GM23338 (cell line): Measurements from ENCODE around the gene TOR3A. TPM values are rescaled to one million over a fixed set of nuclear protein-coding genes. Genes with fewer than 3 reads are reported as not detected.

ENCODE experiments used
- ATAC-seq: fragments of 200-7000 bp; cut with Tn5 transposase; 3 replicates; pipeline ENCODE4 v1.9.1; 2020
- DNase-seq: peaks from one replicate; pipeline ENCODE4 v3.0.0-alpha.2; 2015; ENCODE audit warnings: low spot score
- H2AFZ ChIP-seq: fragments of 200-600 bp; sonication (generic); 2 replicates; pipeline ENCODE4 v1.8.0; 2016; ENCODE audit warnings: antibody characterized with exemption, mild to moderate bottlenecking, moderate library complexity
- H3F3A ChIP-seq: fragments of 200-600 bp; sonication (generic); replicated peaks from 2 replicates; pipeline ENCODE4 v1.8.0; 2017; ENCODE audit warnings: antibody characterized with exemption, mixed run types, low read depth
- H3K27ac ChIP-seq: fragments of 200-600 bp; sonication (generic); 2 replicates; pipeline ENCODE4 v1.6.1; 2016; ENCODE audit warnings: low read depth
- H3K27me3 ChIP-seq: fragments of 200-600 bp; sonication (generic); 2 replicates; pipeline ENCODE4 v1.8.0; 2016; ENCODE audit warnings: mild to moderate bottlenecking, mixed run types, moderate library complexity; ENCODE audit not compliant: insufficient read depth
- H3K36me3 ChIP-seq: fragments of 200-600 bp; sonication (generic); 2 replicates; pipeline ENCODE4 v1.8.0; 2016; ENCODE audit warnings: mild to moderate bottlenecking; ENCODE audit not compliant: insufficient read depth
- H3K4me1 ChIP-seq: fragments of 200-600 bp; sonication (generic); 2 replicates; pipeline ENCODE4 v1.8.0; 2016; ENCODE audit warnings: mild to moderate bottlenecking, moderate library complexity; ENCODE audit not compliant: insufficient read depth
- H3K4me2 ChIP-seq: fragments of 200-600 bp; sonication (generic); 2 replicates; pipeline ENCODE4 v1.7.1; 2017; ENCODE audit warnings: mixed run types
- H3K4me3 ChIP-seq: fragments of 200-600 bp; sonication (generic); 2 replicates; pipeline ENCODE4 v1.6.1; 2016; ENCODE audit warnings: mixed run types
- H3K79me2 ChIP-seq: fragments of 200-600 bp; sonication (generic); replicated peaks from 2 replicates; pipeline ENCODE4 v1.8.0; 2017; ENCODE audit warnings: mild to moderate bottlenecking; ENCODE audit not compliant: insufficient read depth
- H3K9me2 ChIP-seq: fragments of 200-600 bp; sonication (generic); 2 replicates; pipeline ENCODE4 v1.8.0; 2017; ENCODE audit not compliant: insufficient read depth
- H4K20me1 ChIP-seq: fragments of 200-600 bp; sonication (generic); replicated peaks from 2 replicates; pipeline ENCODE4 v1.8.0; 2017; ENCODE audit warnings: mild to moderate bottlenecking; ENCODE audit not compliant: insufficient read depth
- H3K27ac Mint-ChIP-seq: 2 replicates; pipeline ENCODE4 v1.8.0; 2020; ENCODE audit warnings: inconsistent platforms, mild to moderate bottlenecking, moderate library complexity, mixed read lengths
- H3K27me3 Mint-ChIP-seq: 3 replicates; pipeline ENCODE4 v1.8.0; 2022; ENCODE audit warnings: low read depth, mild to moderate bottlenecking, moderate library complexity, mixed read lengths, inconsistent platforms; ENCODE audit not compliant: insufficient read depth, poor library complexity
- H3K36me3 Mint-ChIP-seq: 3 replicates; pipeline ENCODE4 v1.8.0; 2021; ENCODE audit warnings: low read depth, mild to moderate bottlenecking, inconsistent platforms, moderate library complexity, mixed read lengths
- H3K4me1 Mint-ChIP-seq: 3 replicates; pipeline ENCODE4 v1.8.0; 2020; ENCODE audit warnings: mild to moderate bottlenecking, inconsistent platforms, mixed read lengths
- H3K4me3 Mint-ChIP-seq: 3 replicates; pipeline ENCODE4 v1.8.0; 2021; ENCODE audit warnings: moderate library complexity, mild to moderate bottlenecking, inconsistent platforms, mixed read lengths
- H3K9me3 Mint-ChIP-seq: 3 replicates; pipeline ENCODE4 v1.8.0; 2020; ENCODE audit warnings: moderate library complexity, mild to moderate bottlenecking, inconsistent platforms, mixed read lengths
- EZH2 ChIP-seq: fragments of 200-600 bp; sonication (generic); IDR thresholded peaks from one replicate; pipeline ENCODE4 v1.8.0; 2017; ENCODE audit warnings: antibody characterized with exemption, mild to moderate bottlenecking, low read depth; ENCODE audit not compliant: unreplicated experiment
- JUNB ChIP-seq: IDR thresholded peaks from one replicate; pipeline ENCODE4 v1.6.1; 2016; ENCODE audit warnings: antibody characterized with exemption; ENCODE audit not compliant: unreplicated experiment
- POLR2AphosphoS5 ChIP-seq: IDR thresholded peaks from 2 replicates; pipeline ENCODE4 v1.6.1; 2016; ENCODE audit warnings: antibody characterized with exemption, low read depth
- STAT1 ChIP-seq: IDR thresholded peaks from one replicate; pipeline ENCODE4 v1.6.1; 2016; ENCODE audit warnings: antibody characterized with exemption; ENCODE audit not compliant: unreplicated experiment
- ZNF114 ChIP-seq: fragments of 250-450 bp; sonication (Bioruptor Pico); IDR thresholded peaks from 2 replicates; pipeline ENCODE4 v1.5.0; 2020; ENCODE audit warnings: mild to moderate bottlenecking, moderate library complexity
- ZNF331 ChIP-seq: fragments of 250-450 bp; sonication (Bioruptor Pico); IDR thresholded peaks from 2 replicates; pipeline ENCODE4 v1.5.0; 2020; ENCODE audit warnings: low read depth, mild to moderate bottlenecking, moderate library complexity
- polyA plus RNA-seq: library from polyadenylated mRNA; unstranded; fragments of >200 nt; fragmentation: Nextera tagmentation; extraction: Ambion mirVana; gene quantifications from 2 replicates; pipeline ENCODE4 v1.2.1, GENCODE V29; 2016
- total RNA-seq: library from RNA; depleted of rRNA; stranded (reverse); fragments of >200 nt; shearing (Covaris generic); gene quantifications from 2 replicates; pipeline ENCODE4 v1.2.3, GENCODE V29; 2014
- TF ChIP-seq, protein P1 (sequence below): IDR thresholded peaks from 2 replicates; pipeline ENCODE4 v1.6.1; 2016; ENCODE audit warnings: antibody characterized with exemption
- TF ChIP-seq, protein P2 (sequence below), 2 experiments: fragments of 200-600 bp in 1 of 2; sonication (generic) in 1 of 2; conservative IDR thresholded peaks; 2 replicates each; pipeline versions ENCODE4 v1.5.1 to v1.6.1; 2016 to 2017; ENCODE audit warnings: antibody characterized with exemption in 2 of 2, low read depth in 2 of 2, mild to moderate bottlenecking in 2 of 2, moderate library complexity in 1 of 2
- TF ChIP-seq, protein P3 (sequence below): IDR thresholded peaks from one replicate; pipeline ENCODE4 v1.6.1; 2018; ENCODE audit warnings: antibody characterized with exemption; ENCODE audit not compliant: unreplicated experiment

Gene TOR3A
- total and polyA plus RNA-seq, 2 experiments from 2014 or later, result 11.2 to 57.6 TPM

DNA sequence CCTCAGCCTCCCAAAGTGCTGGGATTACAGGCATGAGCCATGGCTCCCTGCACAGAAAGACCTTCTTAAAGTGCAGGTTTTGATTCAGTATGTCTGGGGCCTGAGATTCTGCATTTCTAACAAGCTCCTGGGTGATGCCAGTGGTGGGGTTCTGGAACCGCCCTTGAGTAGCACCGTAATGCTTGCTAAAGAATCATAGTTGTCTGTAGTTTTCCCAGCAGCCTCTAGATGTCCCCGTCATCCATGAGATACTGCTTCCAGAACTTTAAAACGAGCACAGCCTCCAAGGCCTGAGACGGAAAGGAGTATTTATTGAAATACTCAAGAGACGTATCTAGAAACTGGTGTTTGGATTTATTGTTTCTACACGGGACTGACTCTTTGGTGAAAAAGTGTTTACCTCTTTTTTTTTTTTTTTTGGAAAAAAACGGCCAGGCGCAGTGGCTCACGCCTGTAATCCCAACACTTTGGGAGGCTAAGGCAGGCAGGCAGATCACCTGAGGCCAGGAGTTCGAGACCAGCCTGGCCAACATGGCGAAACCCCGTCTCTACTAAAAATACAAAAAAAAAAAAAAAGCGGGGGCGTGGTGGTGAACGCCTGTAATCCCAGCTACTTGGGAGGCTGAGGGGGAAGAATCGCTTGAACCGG, 2.6 kb upstream of the TOR3A start:
- peaks cover 5% of the 10 kb centered on the region; the same call in 1 of the 2 replicates for H3F3A ChIP-seq
- Mint-ChIP-seq H3K9me3 (no peaks in the 10 kb centered on the region; the same call in 2 of the 3 replicates), H3K4me3 (no peak overlapping the region)

DNA sequence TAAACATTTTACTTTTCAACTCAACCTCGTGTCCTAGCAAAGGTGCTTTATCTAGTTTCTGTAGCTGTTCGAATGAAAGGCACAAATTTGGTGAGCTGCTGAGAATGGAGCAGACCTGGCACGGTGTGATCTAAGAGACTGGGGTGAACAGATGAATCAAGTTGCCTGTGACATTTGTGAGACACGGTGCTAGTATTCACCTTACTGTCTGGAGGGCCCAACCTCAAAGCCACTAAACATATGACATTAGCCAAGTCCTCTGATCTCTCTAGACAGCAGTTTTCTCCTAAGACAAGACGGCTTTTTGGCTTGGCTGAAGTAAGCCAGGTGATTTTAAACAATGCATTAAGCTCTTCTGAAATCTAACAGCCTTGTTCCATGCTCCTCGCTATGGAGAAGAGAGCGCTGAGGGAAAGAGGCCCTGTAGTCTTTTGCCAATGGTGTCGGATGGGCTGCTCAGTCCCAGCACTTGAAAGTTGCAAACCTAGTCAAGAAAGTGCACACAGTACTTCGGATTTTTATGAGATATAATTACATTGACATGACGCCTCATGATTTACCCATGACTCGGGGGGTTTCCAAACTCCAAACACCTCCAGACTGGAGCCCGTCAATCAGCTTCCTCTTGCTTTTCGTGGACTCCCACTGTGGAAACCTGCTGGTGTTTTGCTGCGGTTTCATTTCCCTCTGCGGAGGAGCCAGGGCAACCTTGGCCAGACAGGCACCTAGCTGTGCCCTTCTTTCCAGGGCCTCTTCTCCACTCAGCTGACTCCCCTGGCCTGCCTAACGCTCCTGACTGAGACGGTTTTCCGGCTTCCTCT, 794 bp upstream of the TOR3A start:
- peaks cover 8% of the 10 kb centered on the region; the same call in 1 of the 2 replicates for H3K79me2 ChIP-seq
- H3K4me2 ChIP-seq, result peak overlapping the region; percentile 96
- TF ChIP-seq, protein P1, sequence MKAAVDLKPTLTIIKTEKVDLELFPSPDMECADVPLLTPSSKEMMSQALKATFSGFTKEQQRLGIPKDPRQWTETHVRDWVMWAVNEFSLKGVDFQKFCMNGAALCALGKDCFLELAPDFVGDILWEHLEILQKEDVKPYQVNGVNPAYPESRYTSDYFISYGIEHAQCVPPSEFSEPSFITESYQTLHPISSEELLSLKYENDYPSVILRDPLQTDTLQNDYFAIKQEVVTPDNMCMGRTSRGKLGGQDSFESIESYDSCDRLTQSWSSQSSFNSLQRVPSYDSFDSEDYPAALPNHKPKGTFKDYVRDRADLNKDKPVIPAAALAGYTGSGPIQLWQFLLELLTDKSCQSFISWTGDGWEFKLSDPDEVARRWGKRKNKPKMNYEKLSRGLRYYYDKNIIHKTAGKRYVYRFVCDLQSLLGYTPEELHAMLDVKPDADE, result no peak
- TF ChIP-seq, protein P2, sequence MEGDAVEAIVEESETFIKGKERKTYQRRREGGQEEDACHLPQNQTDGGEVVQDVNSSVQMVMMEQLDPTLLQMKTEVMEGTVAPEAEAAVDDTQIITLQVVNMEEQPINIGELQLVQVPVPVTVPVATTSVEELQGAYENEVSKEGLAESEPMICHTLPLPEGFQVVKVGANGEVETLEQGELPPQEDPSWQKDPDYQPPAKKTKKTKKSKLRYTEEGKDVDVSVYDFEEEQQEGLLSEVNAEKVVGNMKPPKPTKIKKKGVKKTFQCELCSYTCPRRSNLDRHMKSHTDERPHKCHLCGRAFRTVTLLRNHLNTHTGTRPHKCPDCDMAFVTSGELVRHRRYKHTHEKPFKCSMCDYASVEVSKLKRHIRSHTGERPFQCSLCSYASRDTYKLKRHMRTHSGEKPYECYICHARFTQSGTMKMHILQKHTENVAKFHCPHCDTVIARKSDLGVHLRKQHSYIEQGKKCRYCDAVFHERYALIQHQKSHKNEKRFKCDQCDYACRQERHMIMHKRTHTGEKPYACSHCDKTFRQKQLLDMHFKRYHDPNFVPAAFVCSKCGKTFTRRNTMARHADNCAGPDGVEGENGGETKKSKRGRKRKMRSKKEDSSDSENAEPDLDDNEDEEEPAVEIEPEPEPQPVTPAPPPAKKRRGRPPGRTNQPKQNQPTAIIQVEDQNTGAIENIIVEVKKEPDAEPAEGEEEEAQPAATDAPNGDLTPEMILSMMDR (conservative IDR thresholded peaks at IDR 0.05; ENCODE audit: low read depth in 2 of 2), result no peak
- TF ChIP-seq JUNB (no peak), STAT1 (no peak), ZNF114 (CRISPR knock-in tag) (no peak), ZNF331 (no peak), POLR2AphosphoS5 (no peak)
- TF ChIP-seq, protein P3, sequence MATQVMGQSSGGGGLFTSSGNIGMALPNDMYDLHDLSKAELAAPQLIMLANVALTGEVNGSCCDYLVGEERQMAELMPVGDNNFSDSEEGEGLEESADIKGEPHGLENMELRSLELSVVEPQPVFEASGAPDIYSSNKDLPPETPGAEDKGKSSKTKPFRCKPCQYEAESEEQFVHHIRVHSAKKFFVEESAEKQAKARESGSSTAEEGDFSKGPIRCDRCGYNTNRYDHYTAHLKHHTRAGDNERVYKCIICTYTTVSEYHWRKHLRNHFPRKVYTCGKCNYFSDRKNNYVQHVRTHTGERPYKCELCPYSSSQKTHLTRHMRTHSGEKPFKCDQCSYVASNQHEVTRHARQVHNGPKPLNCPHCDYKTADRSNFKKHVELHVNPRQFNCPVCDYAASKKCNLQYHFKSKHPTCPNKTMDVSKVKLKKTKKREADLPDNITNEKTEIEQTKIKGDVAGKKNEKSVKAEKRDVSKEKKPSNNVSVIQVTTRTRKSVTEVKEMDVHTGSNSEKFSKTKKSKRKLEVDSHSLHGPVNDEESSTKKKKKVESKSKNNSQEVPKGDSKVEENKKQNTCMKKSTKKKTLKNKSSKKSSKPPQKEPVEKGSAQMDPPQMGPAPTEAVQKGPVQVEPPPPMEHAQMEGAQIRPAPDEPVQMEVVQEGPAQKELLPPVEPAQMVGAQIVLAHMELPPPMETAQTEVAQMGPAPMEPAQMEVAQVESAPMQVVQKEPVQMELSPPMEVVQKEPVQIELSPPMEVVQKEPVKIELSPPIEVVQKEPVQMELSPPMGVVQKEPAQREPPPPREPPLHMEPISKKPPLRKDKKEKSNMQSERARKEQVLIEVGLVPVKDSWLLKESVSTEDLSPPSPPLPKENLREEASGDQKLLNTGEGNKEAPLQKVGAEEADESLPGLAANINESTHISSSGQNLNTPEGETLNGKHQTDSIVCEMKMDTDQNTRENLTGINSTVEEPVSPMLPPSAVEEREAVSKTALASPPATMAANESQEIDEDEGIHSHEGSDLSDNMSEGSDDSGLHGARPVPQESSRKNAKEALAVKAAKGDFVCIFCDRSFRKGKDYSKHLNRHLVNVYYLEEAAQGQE, result no peak
- peak overlapping the region; percentile 79 for H3K4me3 ChIP-seq
- Mint-ChIP-seq H3K27me3 (peaks cover 7% of the 10 kb centered on the region), H3K27ac (peak overlapping the region; percentile 92), H3K4me1 (peaks cover 14% of the 10 kb centered on the region), H3K9me3 (no peaks in the 10 kb centered on the region; the same call in 2 of the 3 replicates), H3K36me3 (peaks cover 8% of the 10 kb centered on the region; the same call in 1 of the 3 replicates), H3K4me3 (peak overlapping the region; percentile 84)
- peak; percentile 23 for ATAC-seq
- H3K27me3 ChIP-seq, result 0 out of 2 replicates have a peak, but pooled peaks cover 4% of the 10 kb centered on the region
- H3F3A ChIP-seq, result peaks cover 5% of the 10 kb centered on the region; the same call in 1 of the 2 replicates
- no peaks in the 10 kb centered on the region for H4K20me1 ChIP-seq
- no peaks in the 10 kb centered on the region for H3K9me2 ChIP-seq
- H3K4me1 ChIP-seq, result no peaks in the 10 kb centered on the region; the same call in 1 of the 2 replicates
- H2AFZ ChIP-seq, result peak overlapping the region; percentile 35; the same call in 1 of the 2 replicates
- peak overlapping the region; percentile 50; the same call in 1 of the 2 replicates for H3K27ac ChIP-seq
- no peak for DNase-seq
- no peaks in the 10 kb centered on the region; the same call in 1 of the 2 replicates for H3K36me3 ChIP-seq

More for the DNA sequence above, 2.6 kb upstream of the TOR3A start:
- Histone ChIP-seq H3K9me2 (no peaks in the 10 kb centered on the region), H3K27ac (no peak overlapping the region), H3K79me2 (0 out of 2 replicates have a peak, but pooled peaks cover 2% of the 10 kb centered on the region), H3K36me3 (no peaks in the 10 kb centered on the region; the same call in 1 of the 2 replicates), H3K27me3 (0 out of 2 replicates have a peak, but pooled peaks cover 4% of the 10 kb centered on the region), H3K4me2 (no peak overlapping the region), H2AFZ (no peak overlapping the region), H3K4me1 (no peaks in the 10 kb centered on the region; the same call in 1 of the 2 replicates), H4K20me1 (no peaks in the 10 kb centered on the region), H3K4me3 (no peak overlapping the region)
- Mint-ChIP-seq H3K4me1 (peaks cover 14% of the 10 kb centered on the region), H3K27ac (no peak overlapping the region), H3K36me3 (no peaks in the 10 kb centered on the region), H3K27me3 (peaks cover 7% of the 10 kb centered on the region)
- no peak for TF ChIP-seq EZH2
- TF ChIP-seq, protein P2 (conservative IDR thresholded peaks at IDR 0.05; ENCODE audit: low read depth in 2 of 2), result peak; percentile 77 to 85
- ATAC-seq (peak; percentile 3), DNase-seq (peak; percentile 89)
